ENCODE measurements around the gene PDZD8. TPM values are rescaled to one million over a fixed set of nuclear protein-coding genes. Genes with fewer than 3 reads are reported as not detected.
"Not testable (repeated sequence)": the region's sequence is repeated elsewhere in the genome, so short reads cannot be mapped to it uniquely, and the experiment has no call there.

The PDZD8 gene
- total RNA-seq, 1 experiment from 2014 or later, result 16.0 TPM

DNA sequence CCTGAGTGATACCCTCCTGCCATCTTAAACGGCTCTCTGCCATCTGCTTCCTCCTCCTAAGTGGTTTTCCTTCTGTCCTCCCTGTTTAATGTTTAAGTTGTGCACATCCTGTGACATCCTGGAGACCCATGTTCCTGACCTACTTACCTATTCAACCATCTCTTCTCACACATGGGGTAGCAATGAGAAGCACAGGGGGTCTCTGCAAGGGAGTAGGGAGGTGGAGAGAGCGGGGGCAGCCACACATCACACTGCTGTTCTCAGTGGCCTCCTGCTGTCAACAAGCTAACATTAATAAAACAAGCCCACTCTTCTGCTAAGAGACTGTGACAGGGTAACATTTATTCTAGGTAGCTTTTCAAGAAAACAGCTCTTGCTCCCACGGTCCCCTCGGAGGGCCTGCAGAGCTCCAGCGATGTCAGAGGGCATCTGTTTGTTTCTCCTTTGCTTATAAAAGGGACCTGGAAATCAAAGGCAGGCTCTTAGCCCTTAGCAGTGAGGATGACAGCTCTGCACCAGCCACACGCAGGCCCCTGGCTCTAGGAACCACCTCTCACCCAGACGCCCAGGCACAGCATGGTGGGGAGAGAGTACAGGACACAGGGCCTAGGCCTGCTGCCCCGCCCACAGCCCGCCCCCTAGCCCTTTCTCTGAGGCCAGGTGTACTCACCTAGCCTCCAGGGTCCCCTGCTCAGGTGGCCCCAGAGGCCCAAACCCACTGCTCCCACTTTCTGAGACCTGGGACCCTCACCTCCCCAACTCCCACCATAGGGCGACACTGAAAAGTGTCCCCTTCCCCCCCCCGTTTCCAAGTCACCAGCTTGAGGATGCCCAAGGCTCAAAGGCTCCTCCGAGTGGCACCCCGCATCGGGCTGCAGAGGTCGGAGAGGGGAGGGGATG is 135.3 kb downstream of the PDZD8 start:
- Histone ChIP-seq H3K79me2 (ENCODE audit: low read depth) (no peaks in the 10 kb centered on the region), H3K36me3 (ENCODE audit: low read depth) (no peaks in the 10 kb centered on the region), H3K4me2 (no peak overlapping the region), H2AFZ (no peak overlapping the region), H3K9me3 (ENCODE audit: insufficient read depth, low read depth) (no peaks in the 10 kb centered on the region), H4K20me1 (ENCODE audit: insufficient read depth) (no peaks in the 10 kb centered on the region), H3K4me1 (replicated peaks; ENCODE audit: insufficient read depth) (no peaks in the 10 kb centered on the region), H3F3A (ENCODE audit: insufficient read depth, low read depth) (no peaks in the 10 kb centered on the region), H3K27me3 (ENCODE audit: insufficient read depth, low read depth) (0 out of 2 replicates have a peak, but pooled peaks cover 2% of the 10 kb centered on the region), H3K9me2 (ENCODE audit: insufficient read depth) (no peaks in the 10 kb centered on the region), H3K4me3 (no peak overlapping the region), H3K27ac (no peak overlapping the region)
- no peak for DNase-seq
- CTCF ChIA-PET, result no interaction called here
- POLR2A ChIA-PET (ENCODE audit: unreplicated experiment), result no interaction called here
- no peak for TF ChIP-seq CTCF (conservative IDR thresholded peaks at IDR 0.05)
- no peak for TF ChIP-seq EZH2 (IDR thresholded peaks at IDR 0.05; ENCODE audit: low read depth)
- intact Hi-C loops (cut with micrococcal nuclease; ENCODE audit: unreplicated experiment), result no loop called here
- no TSS peak for BruUV-seq (replicated peaks)

- Histone ChIP-seq H3F3A (ENCODE audit: insufficient read depth, low read depth) (no peaks in the 10 kb centered on the region), H3K4me1 (replicated peaks; ENCODE audit: insufficient read depth) (no peaks in the 10 kb centered on the region), H3K36me3 (ENCODE audit: low read depth) (no peaks in the 10 kb centered on the region), H3K4me2 (no peak overlapping the region), H3K27ac (no peak overlapping the region), H3K79me2 (ENCODE audit: low read depth) (no peaks in the 10 kb centered on the region), H3K9me2 (ENCODE audit: insufficient read depth) (no peaks in the 10 kb centered on the region), H4K20me1 (ENCODE audit: insufficient read depth) (no peaks in the 10 kb centered on the region), H2AFZ (no peak overlapping the region), H3K27me3 (ENCODE audit: insufficient read depth, low read depth) (0 out of 2 replicates have a peak, but pooled peaks cover 2% of the 10 kb centered on the region), H3K4me3 (no peak overlapping the region), H3K9me3 (ENCODE audit: insufficient read depth, low read depth) (no peaks in the 10 kb centered on the region)
- intact Hi-C loops (cut with micrococcal nuclease; ENCODE audit: unreplicated experiment), result no loop called here
- no TSS peak for BruUV-seq (replicated peaks)
- POLR2A ChIA-PET (ENCODE audit: unreplicated experiment), result no interaction called here
- DNase-seq, result no peak
- CTCF ChIA-PET, result no interaction called here
- TF ChIP-seq CTCF (conservative IDR thresholded peaks at IDR 0.05), result no peak
- no peak for TF ChIP-seq EZH2 (IDR thresholded peaks at IDR 0.05; ENCODE audit: low read depth)
Measured at GRCh38 chr10:117239051-117239450, 136.2 kb downstream of the PDZD8 start.

GRCh38 chr10:117237401-117237991 is 137.7 kb downstream of the PDZD8 start:
- ChIA-PET CTCF (no interaction called here), POLR2A (ENCODE audit: unreplicated experiment) (no interaction called here)
- Histone ChIP-seq H2AFZ (no peak overlapping the region), H3K27ac (no peak overlapping the region), H3K36me3 (ENCODE audit: low read depth) (no peaks in the 10 kb centered on the region), H3K4me3 (no peak overlapping the region), H3K4me2 (no peak overlapping the region), H3K9me3 (ENCODE audit: insufficient read depth, low read depth) (no peaks in the 10 kb centered on the region), H3K9me2 (ENCODE audit: insufficient read depth) (no peaks in the 10 kb centered on the region), H3F3A (ENCODE audit: insufficient read depth, low read depth) (no peaks in the 10 kb centered on the region), H4K20me1 (ENCODE audit: insufficient read depth) (no peaks in the 10 kb centered on the region), H3K79me2 (ENCODE audit: low read depth) (no peaks in the 10 kb centered on the region), H3K4me1 (replicated peaks; ENCODE audit: insufficient read depth) (no peaks in the 10 kb centered on the region), H3K27me3 (ENCODE audit: insufficient read depth, low read depth) (0 out of 2 replicates have a peak, but pooled peaks cover 2% of the 10 kb centered on the region)
- TF ChIP-seq CTCF (conservative IDR thresholded peaks at IDR 0.05), result no peak
- TF ChIP-seq EZH2 (IDR thresholded peaks at IDR 0.05; ENCODE audit: low read depth), result no peak
- no TSS peak for BruUV-seq (replicated peaks)
- intact Hi-C loops (cut with micrococcal nuclease; ENCODE audit: unreplicated experiment), result no loop called here
- DNase-seq, result no peak

- intact Hi-C loops (cut with micrococcal nuclease; ENCODE audit: unreplicated experiment); H3K36me3 ChIP-seq (ENCODE audit: low read depth); H3K9me3 ChIP-seq (ENCODE audit: insufficient read depth, low read depth); DNase-seq; CTCF ChIA-PET; H3K27ac ChIP-seq; H3F3A ChIP-seq (ENCODE audit: insufficient read depth, low read depth); H3K4me3 ChIP-seq; H3K79me2 ChIP-seq (ENCODE audit: low read depth); BruUV-seq (replicated peaks); H2AFZ ChIP-seq; POLR2A ChIA-PET (ENCODE audit: unreplicated experiment); H3K4me2 ChIP-seq; H3K4me1 ChIP-seq (replicated peaks; ENCODE audit: insufficient read depth); H4K20me1 ChIP-seq (ENCODE audit: insufficient read depth); H3K9me2 ChIP-seq (ENCODE audit: insufficient read depth): not testable (repeated sequence)
- H3K27me3 ChIP-seq (ENCODE audit: insufficient read depth, low read depth), result peaks cover 27% of the 10 kb centered on the region
Measured at GRCh38 chr10:117230107-117230506, 145.1 kb downstream of the PDZD8 start.
